B cell (primary cell): ENCODE results near the gene STK16. TPM values are rescaled to one million over a fixed set of nuclear protein-coding genes. Genes with fewer than 3 reads are reported as not detected.

Experiments used
- ATAC-seq: fragments of 200-7000 bp; cut with Tn5 transposase; one replicate; pipeline ENCODE4 v1.10.0; 2021; ENCODE audit warnings: low read depth, mild to moderate bottlenecking, moderate number of reproducible peaks, moderate library complexity
- CTCF ChIA-PET: fragments of 350-600 bp; sonication (Branson Sonifier 250); formaldehyde crosslinking; loops from one replicate; lab custom pipeline; 2021; ENCODE audit warnings: antibody characterized with exemption, inconsistent platforms; lab: Charles Lee
- POLR2A ChIA-PET: fragments of 350-600 bp; sonication (Branson Sonifier 250); formaldehyde crosslinking; loops from one replicate; lab custom pipeline; 2021; ENCODE audit warnings: antibody characterized with exemption; lab: Charles Lee
- DNase-seq: peaks from one replicate; pipeline ENCODE4 v3.0.0; 2013
- H2AFZ ChIP-seq: 2 replicates; pipeline ENCODE4 v1.6.1; 2012; ENCODE audit warnings: mild to moderate bottlenecking, low read depth, low read length; ENCODE audit not compliant: insufficient read depth, poor library complexity, severe bottlenecking
- H3K27ac ChIP-seq, 2 donors: 1 replicate in 1 of 2; 2 replicates in 1 of 2; pipeline ENCODE4 v1.5.1; 2012 to 2013; ENCODE audit warnings: low read length in 2 of 2, mild to moderate bottlenecking in 2 of 2, moderate library complexity in 1 of 2
- H3K27me3 ChIP-seq, 4 experiments: fragments of 200-600 bp in 1 of 4; sonication (generic) in 1 of 4; replicated peaks in 1 of 4; 1 replicate in 2 of 4; 2 replicates in 2 of 4; pipeline versions ENCODE4 v1.6.1 to v1.7.0; 2013 to 2016; ENCODE audit warnings: low read length in 3 of 4, mild to moderate bottlenecking in 2 of 4, mixed read lengths in 1 of 4, moderate library complexity in 1 of 4; ENCODE audit not compliant: insufficient read depth in 4 of 4, control insufficient read depth in 3 of 4; ENCODE audit errors: control extremely low read depth in 1 of 4
- H3K36me3 ChIP-seq, 2 experiments: replicated peaks in 1 of 2; 1 replicate in 1 of 2; 2 replicates in 1 of 2; pipeline versions ENCODE4 v1.6.1 to v1.7.1; 2013; ENCODE audit warnings: low read length in 1 of 2; ENCODE audit not compliant: insufficient read depth in 2 of 2, control insufficient read depth in 1 of 2; ENCODE audit errors: control extremely low read depth in 1 of 2, extremely low read depth in 1 of 2
- H3K4me1 ChIP-seq, 2 donors: fragments of 200-600 bp in 1 of 2; sonication (generic) in 1 of 2; 1 replicate in 1 of 2; 2 replicates in 1 of 2; pipeline versions ENCODE4 v1.5.1 to v1.6.1; 2013 to 2017; ENCODE audit warnings: low read length in 2 of 2; ENCODE audit not compliant: control insufficient read depth in 2 of 2, insufficient read depth in 2 of 2
- H3K4me2 ChIP-seq: replicated peaks from 2 replicates; pipeline ENCODE3; 2012; ENCODE audit warnings: mild to moderate bottlenecking, low read depth, low read length; ENCODE audit not compliant: poor library complexity, severe bottlenecking
- H3K4me3 ChIP-seq, 5 experiments: fragments of 200-600 bp in 1 of 5; sonication (generic) in 1 of 5; 1 replicate in 3 of 5; 2 replicates in 2 of 5; pipeline versions ENCODE4 v1.5.1 to v1.7.0; 2011 to 2016; ENCODE audit warnings: low read length in 4 of 5, mild to moderate bottlenecking in 4 of 5, low read depth in 2 of 5, control low read depth in 1 of 5, moderate library complexity in 1 of 5; ENCODE audit not compliant: insufficient read depth in 1 of 5; ENCODE audit errors: control extremely low read depth in 1 of 5, extremely low read depth in 1 of 5
- H3K79me2 ChIP-seq: fragments of 200-600 bp; sonication (generic); one replicate; pipeline ENCODE4 v1.6.0; 2016; ENCODE audit warnings: low read length; ENCODE audit not compliant: control insufficient read depth, insufficient read depth
- H3K9ac ChIP-seq: fragments of 200-600 bp; sonication (generic); 2 replicates; pipeline ENCODE4 v1.6.1; 2017; ENCODE audit warnings: mild to moderate bottlenecking, low read length, moderate library complexity
- H3K9me3 ChIP-seq, 3 donors: one replicate each; pipeline versions ENCODE4 v1.6.1 to v1.7.1; 2013; ENCODE audit warnings: low read length in 2 of 3; ENCODE audit not compliant: control insufficient read depth in 2 of 3, insufficient read depth in 1 of 3; ENCODE audit errors: control extremely low read depth in 1 of 3
- H4K20me1 ChIP-seq: 2 replicates; pipeline ENCODE4 v1.6.0; 2012; ENCODE audit warnings: mild to moderate bottlenecking, low read length; ENCODE audit not compliant: insufficient read depth, control insufficient read depth, poor library complexity, severe bottlenecking
- H3K27ac Mint-ChIP-seq: one replicate; pipeline ENCODE4 v1.8.0; 2021; ENCODE audit warnings: mixed read lengths
- H3K27me3 Mint-ChIP-seq: one replicate; pipeline ENCODE4 v1.8.0; 2021; ENCODE audit warnings: mixed read lengths
- H3K4me1 Mint-ChIP-seq: one replicate; pipeline ENCODE4 v1.8.0; 2021; ENCODE audit warnings: mixed read lengths
- H3K4me3 Mint-ChIP-seq: one replicate; pipeline ENCODE4 v1.8.0; 2021; ENCODE audit warnings: mixed read lengths
- H3K9me3 Mint-ChIP-seq: one replicate; pipeline ENCODE4 v1.8.0; 2022; ENCODE audit warnings: mixed read lengths; ENCODE audit not compliant: insufficient read depth
- CTCF ChIP-seq: fragments of 200-600 bp; IDR thresholded peaks from one replicate; pipeline ENCODE4 v1.8.0; 2022; ENCODE audit warnings: antibody characterized with exemption, mild to moderate bottlenecking
- EZH2 ChIP-seq: IDR thresholded peaks from 2 replicates; pipeline ENCODE4 v1.6.1; 2012; ENCODE audit warnings: borderline replicate concordance, low read depth, mild to moderate bottlenecking, moderate library complexity, low read length; ENCODE audit not compliant: insufficient read depth, poor library complexity, severe bottlenecking
- WGBS: methylation state at CpG from one replicate; pipeline ENCODE4 v1.1.5; 2013; ENCODE audit warnings: missing lambda C conversion rate; ENCODE audit not compliant: insufficient coverage; 5-methylcytosine and 5-hydroxymethylcytosine counted together
- intact Hi-C: fragments of 100-400 bp; cut with micrococcal nuclease; formaldehyde crosslinking; loops from one replicate; pipeline ENCODE4 v1.10.0; 2022
- polyA plus RNA-seq: library from polyadenylated mRNA; depleted of rRNA; stranded (reverse); fragments of >200 nt; gene quantifications from 2 replicates; pipeline ENCODE4 v1.2.3, GENCODE V29; 2012
- total RNA-seq, 2 donors: library from RNA; stranded (reverse); fragments of 120-200 nt in 1 of 2; gene quantifications; 1 replicate in 1 of 2; 2 replicates in 1 of 2; pipeline versions ENCODE4 v1.2.3 to v1.2.4, GENCODE V29; 2013 to 2022

Gene STK16
- total and polyA plus RNA-seq, 2 donors (not counting 1 experiment from before 2014, with no cell fraction given): 29.0 to 60.1 TPM

- DNase-seq (peak; percentile 93), ATAC-seq (peak; percentile 72)
- H3K36me3 ChIP-seq: peaks cover 2 to 23% of the 10 kb centered on the region in 2 experiments
- H3K27me3 Mint-ChIP-seq: no peaks in the 10 kb centered on the region
- peaks cover 40% of the 10 kb centered on the region for H3K79me2 ChIP-seq
- peaks cover 22% of the 10 kb centered on the region for H4K20me1 ChIP-seq
- H3K27ac Mint-ChIP-seq: peak within 1 kb of the TSS; percentile 96
- peak within 1 kb of the TSS; percentile 100 for H3K4me2 ChIP-seq
- peak within 1 kb of the TSS; percentile 87 for H3K4me3 Mint-ChIP-seq
- no peaks in the 10 kb centered on the region for H3K9me3 ChIP-seq
- 0% methylated on average over 75 of the region's 76 CpGs for WGBS
- H3K27me3 ChIP-seq: no peaks in the 10 kb centered on the region
- H2AFZ ChIP-seq: peak within 1 kb of the TSS; percentile 93
- peak within 1 kb of the TSS; percentile 93 to 94 for H3K27ac ChIP-seq
- ChIA-PET CTCF (interaction anchor here (0.8 to 7.6 kb wide), 23 partner anchors 9 to 196 kb away, joined by 3 to 97 read pairs (median 5); partner anchors contain the start of genes ANKZF1, ATG9A, CNPPD1 and DNAJB2), POLR2A (interaction anchor here (0.5 to 4.2 kb wide), 19 partner anchors 9 to 1035 kb away, joined by 3 to 106 read pairs (median 5); partner anchors contain the start of genes ABCB6, ANKZF1, ATG9A and CNPPD1)
- H3K4me1 Mint-ChIP-seq: peaks cover 49% of the 10 kb centered on the region
- no peaks in the 10 kb centered on the region for H3K9me3 Mint-ChIP-seq
- peak within 1 kb of the TSS; percentile 90 for H3K9ac ChIP-seq
- H3K4me1 ChIP-seq: peaks cover 34 to 44% of the 10 kb centered on the region in 2 donors
- TF ChIP-seq EZH2 (no peak), CTCF (no peak)
- H3K4me3 ChIP-seq: peak within 1 kb of the TSS; percentile 83 to 97 (median 90)
- intact Hi-C loops: loop anchor here (1.0 to 5.0 kb wide), 9 partner anchors 9 to 1037 kb away; partner anchors contain the start of genes ANKZF1, ARPC2, ATG9A and DNAJB2
Measured at GRCh38 chr2:219253753-219254589, 8.7 kb downstream of the STK16 start, which contains the start of gene TUBA4A. Gene TUBA4A, minus strand, starts transcription at chr2:219253918. Its CDS starts 60 bp downstream, at chr2:219253858.
